HG03025 (cell line): Measurements from ENCODE around the gene ACTR5.
A peak's percentile ranks its signal among the peaks of the same experiment; 100 is the strongest.

Experiments used
- ATAC-seq: cut with Tn5 transposase; IDR thresholded peaks from one replicate; pipeline ENCODE4 v1.9.1; 2021; ENCODE audit warnings: mild to moderate bottlenecking, moderate library complexity; ENCODE audit not compliant: unreplicated experiment, low FRiP score

Gene ACTR5

DNA sequence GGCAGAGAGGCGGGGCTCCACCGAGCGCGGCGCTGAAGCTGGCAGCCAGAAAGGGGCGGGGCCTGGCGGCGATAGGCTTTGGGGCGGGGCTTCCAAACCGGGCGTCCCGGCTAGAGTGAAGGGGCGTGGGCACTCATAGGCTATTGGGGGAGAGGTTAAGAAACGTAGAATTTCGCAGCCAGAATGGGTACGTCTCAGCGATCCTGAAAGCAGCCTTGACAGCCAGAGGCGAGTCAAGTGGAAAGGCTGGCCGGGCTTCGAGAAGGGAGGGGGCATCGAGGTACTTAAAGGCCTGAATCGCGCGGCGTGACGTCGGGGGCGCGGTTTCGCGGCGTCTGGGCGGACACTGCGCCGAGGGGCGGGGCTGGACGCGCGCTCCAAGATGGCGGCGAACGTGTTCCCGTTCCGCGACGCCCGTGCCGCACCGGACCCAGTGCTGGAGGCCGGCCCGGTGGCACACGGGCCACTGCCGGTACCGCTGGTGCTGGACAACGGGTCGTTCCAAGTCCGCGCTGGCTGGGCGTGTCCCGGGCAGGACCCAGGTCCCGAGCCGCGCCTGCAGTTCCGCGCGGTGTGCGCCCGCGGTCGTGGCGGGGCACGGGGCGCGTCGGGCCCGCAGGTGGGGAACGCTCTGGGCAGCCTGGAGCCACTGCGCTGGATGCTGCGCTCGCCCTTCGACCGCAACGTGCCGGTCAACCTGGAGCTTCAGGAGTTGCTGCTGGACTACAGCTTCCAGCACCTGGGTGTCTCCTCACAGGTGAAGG, at the start of gene ACTR5:
Gene ACTR5 (plus strand): TSS at position 364 of the 764 bp plus-strand sequence. CDS start 19 bp downstream, at position 383.
- peak; percentile 84 for ATAC-seq

DNA sequence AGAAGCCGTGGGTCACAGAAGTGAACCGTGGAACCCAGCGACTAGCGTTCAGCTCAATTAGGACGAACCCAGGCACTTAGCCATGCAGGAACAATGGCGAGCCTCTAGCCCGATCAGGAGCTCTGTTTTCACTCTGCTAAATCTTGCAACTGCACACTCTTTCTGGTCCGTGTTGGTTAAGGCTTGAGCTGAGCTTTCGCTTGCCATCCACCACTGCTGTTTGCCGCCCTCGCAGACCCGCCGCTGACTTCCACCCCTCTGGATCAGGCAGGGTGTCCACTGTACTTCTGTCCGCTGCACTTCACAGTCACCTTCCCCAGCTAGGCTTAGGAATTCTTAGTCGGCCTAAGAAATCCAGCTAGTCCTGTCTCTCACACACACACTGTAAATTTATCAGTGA, 49.7 kb upstream of the ACTR5 start:
- ATAC-seq, result no peak

GRCh38 chr20:38700141-38700540, 48.1 kb upstream of the ACTR5 start:
- no peak for ATAC-seq

GRCh38 chr20:38700926-38701325, 47.3 kb upstream of the ACTR5 start:
- ATAC-seq, result no peak

DNA sequence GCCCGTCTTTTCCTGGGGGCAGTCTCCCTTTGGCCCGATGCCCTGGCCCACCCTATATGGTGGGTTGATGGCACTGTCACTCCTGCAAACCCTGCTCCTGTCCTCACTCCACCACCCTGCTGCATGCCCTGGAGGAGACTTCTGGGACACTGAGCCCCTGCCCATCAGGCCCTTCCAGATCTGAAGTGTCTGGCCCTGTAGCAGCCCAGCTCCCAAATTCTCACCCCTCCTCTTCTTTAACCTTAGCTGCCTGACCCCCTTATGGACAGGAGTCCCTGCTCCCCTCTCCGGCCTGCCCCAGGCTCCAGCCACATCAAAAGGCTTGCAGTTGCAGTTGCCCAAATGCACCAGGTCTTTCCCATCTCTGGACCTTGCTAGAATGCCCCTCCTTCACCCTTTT, 44.7 kb upstream of the ACTR5 start:
- no peak for ATAC-seq

DNA sequence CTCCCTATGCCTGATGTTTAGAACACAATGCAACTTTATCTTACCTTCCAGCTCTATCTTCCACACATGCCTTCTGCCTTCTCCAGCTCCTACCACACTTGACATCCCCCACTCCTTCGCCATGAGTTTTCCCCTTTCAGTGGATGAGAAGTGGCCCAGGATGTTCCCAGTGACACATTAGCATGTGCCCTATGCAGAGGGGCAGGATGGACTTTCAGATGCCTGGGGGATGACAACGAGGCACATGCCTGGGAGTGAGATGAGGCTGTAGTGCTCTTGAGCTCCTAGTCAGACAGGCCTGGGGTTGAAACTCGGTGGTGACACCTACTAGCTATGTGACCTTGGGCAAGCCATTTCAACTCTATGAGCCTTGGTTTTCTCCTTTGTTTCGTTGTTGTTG, 44.1 kb upstream of the ACTR5 start:
- no peak for ATAC-seq

DNA sequence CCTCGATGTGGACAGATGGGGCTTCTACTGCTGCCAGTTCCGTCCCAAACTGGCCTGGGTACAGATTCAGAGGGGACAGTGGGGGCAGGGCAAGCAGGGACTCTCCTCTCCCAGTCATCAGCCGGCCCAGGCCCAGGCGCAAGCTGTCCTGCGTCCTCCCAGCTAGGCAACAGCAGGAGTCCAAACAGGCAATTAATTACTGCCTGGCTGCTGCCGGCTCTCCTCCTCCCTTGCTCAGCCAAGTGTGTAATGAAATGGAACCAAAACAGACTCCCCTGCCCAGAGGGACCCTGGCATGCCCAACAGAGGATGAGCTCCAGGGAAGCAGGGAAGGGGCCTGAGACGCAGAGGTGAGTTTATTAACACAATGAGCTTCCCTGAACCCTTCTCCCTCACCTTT, 41.8 kb upstream of the ACTR5 start:
- ATAC-seq, result no peak

DNA sequence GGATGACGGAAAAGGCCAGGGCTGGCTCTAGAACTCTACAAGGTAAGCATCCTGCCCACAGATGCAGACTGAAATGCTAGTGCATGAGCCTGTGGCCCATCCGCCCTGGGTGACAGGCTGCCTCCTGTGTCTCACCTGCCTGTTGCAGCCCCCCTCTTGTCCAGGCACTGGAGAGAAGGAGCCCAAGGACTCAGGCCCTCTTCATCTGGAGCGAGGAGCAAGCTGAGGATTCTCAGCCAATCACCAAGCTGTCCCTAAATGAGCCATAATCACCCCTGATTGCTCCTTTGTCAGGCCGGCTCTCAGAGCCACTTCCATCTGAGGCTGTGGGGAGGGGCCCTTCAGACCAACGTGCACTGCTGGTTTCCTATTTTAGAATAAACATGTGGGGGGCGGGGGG, 34.0 kb upstream of the ACTR5 start:
- no peak for ATAC-seq

DNA sequence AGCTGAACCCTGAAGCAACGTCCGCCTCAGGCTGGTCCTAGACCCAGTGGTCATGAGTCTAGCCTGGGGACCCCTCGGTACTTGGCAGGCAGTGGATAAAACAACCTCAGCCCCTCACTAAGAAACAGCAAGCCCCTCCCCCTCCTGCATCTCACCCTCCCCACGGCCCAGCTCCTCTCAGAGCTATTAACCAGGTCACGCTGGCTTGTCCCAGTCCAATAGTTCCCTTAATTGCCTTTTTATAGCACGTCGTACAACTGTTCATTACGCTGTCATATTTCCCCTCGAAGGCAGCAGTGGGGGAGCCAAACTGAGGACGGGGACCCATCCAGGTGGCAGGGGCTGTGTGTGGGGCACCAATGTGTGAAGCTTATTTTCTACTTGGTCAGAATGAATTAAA, 32.6 kb upstream of the ACTR5 start:
- no peak for ATAC-seq

GRCh38 chr20:38722683-38723016, 25.6 kb upstream of the ACTR5 start:
- no peak for ATAC-seq

- no peak for ATAC-seq
Measured at GRCh38 chr20:38723017-38723847, 25.0 kb upstream of the ACTR5 start.

GRCh38 chr20:38723848-38724625, 24.2 kb upstream of the ACTR5 start, which contains the start of gene SLC32A1:
SLC32A1 (plus strand) TSS chr20:38724486; CDS start chr20:38724725, 239 bp downstream.
- ATAC-seq, result no peak

- no peak for ATAC-seq
Measured at GRCh38 chr20:38724626-38725147, 23.6 kb upstream of the ACTR5 start.

- no peak for ATAC-seq
Measured at GRCh38 chr20:38725148-38725901, 22.9 kb upstream of the ACTR5 start.

GRCh38 chr20:38725931-38726803, 22.1 kb upstream of the ACTR5 start:
- no peak for ATAC-seq

DNA sequence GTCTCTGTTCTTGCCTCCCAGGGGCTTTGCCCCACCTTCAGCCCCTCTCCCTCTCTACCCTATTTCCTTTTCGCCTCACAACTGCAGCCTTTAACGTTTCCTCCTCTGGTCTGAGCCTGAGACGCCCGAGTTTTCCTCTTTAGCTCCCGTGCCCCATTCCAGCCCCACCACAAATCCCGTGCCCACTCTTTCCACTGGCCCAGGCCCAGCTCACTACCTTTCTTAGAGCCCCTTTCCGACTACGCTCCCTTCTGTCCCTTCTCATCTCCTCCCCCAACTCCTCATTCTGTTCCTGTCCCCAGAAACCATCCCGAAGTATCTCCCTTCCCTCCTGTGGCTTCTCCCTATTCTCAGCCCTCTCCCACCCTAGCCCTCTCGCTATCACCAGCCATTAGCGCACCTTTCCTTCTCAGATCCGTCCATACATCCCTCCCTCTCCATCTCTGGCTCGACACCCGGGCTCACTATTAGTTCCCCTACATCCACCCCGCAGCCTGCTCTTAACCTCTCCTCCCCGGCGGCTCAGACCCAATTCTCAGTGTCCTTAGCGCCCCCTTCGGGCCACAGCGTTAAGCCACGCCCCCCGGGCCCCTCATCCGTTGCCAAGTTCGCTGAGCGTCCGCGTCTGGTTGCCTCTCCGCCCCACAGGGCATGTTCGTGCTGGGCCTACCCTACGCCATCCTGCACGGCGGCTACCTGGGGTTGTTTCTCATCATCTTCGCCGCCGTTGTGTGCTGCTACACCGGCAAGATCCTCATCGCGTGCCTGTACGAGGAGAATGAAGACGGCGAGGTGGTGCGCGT, 21.3 kb upstream of the ACTR5 start:
- no peak for ATAC-seq

DNA sequence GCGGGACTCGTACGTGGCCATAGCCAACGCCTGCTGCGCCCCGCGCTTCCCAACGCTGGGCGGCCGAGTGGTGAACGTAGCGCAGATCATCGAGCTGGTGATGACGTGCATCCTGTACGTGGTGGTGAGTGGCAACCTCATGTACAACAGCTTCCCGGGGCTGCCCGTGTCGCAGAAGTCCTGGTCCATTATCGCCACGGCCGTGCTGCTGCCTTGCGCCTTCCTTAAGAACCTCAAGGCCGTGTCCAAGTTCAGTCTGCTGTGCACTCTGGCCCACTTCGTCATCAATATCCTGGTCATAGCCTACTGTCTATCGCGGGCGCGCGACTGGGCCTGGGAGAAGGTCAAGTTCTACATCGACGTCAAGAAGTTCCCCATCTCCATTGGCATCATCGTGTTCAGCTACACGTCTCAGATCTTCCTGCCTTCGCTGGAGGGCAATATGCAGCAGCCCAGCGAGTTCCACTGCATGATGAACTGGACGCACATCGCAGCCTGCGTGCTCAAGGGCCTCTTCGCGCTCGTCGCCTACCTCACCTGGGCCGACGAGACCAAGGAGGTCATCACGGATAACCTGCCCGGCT, 20.6 kb upstream of the ACTR5 start:
- ATAC-seq, result no peak

DNA sequence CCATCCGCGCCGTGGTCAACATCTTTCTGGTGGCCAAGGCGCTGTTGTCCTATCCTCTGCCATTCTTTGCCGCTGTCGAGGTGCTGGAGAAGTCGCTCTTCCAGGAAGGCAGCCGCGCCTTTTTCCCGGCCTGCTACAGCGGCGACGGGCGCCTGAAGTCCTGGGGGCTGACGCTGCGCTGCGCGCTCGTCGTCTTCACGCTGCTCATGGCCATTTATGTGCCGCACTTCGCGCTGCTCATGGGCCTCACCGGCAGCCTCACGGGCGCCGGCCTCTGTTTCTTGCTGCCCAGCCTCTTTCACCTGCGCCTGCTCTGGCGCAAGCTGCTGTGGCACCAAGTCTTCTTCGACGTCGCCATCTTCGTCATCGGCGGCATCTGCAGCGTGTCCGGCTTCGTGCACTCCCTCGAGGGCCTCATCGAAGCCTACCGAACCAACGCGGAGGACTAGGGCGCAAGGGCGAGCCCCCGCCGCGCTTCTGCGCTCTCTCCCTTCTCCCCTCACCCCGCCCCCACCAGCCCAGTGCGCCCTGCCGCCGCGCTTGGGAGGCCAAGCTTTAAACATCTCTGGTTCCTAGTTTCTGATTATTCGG, 20.0 kb upstream of the ACTR5 start:
- ATAC-seq, result no peak
